Liver (tissue), 9 donors: ENCODE results near the gene TRABD. TPM values are rescaled to one million over a fixed set of nuclear protein-coding genes. Genes with fewer than 3 reads are reported as not detected.
"Not testable (repeated sequence)": the region's sequence is repeated elsewhere in the genome, so short reads cannot be mapped to it uniquely, and the experiment has no call there.

Experiments
- DNase-seq: peaks from one replicate; pipeline ENCODE4 v3.0.0-alpha.2; 2017; ENCODE audit warnings: low spot score
- H3K27ac ChIP-seq, 2 donors: one replicate each; pipeline ENCODE4 v1.7.0; 2013; ENCODE audit warnings: inconsistent platforms in 2 of 2, low read length in 2 of 2, control low read depth in 1 of 2, low read depth in 1 of 2, mild to moderate bottlenecking in 1 of 2
- H3K27me3 ChIP-seq, 4 donors: one replicate each; pipeline versions ENCODE4 v1.6.1 to v1.7.0; 2013; ENCODE audit warnings: low read length in 3 of 4, inconsistent platforms in 1 of 4, mild to moderate bottlenecking in 1 of 4, moderate library complexity in 1 of 4; ENCODE audit not compliant: control insufficient read depth in 4 of 4, insufficient read depth in 4 of 4
- H3K36me3 ChIP-seq, 4 donors: one replicate each; pipeline versions ENCODE4 v1.6.1 to v1.7.0; 2013; ENCODE audit warnings: low read length in 3 of 4, mild to moderate bottlenecking in 3 of 4, low read depth in 1 of 4, moderate library complexity in 1 of 4; ENCODE audit not compliant: control insufficient read depth in 4 of 4, insufficient read depth in 3 of 4
- H3K4me1 ChIP-seq, 4 donors: one replicate each; pipeline versions ENCODE4 v1.6.1 to v1.7.0; 2013; ENCODE audit warnings: low read length in 3 of 4, mild to moderate bottlenecking in 3 of 4, moderate library complexity in 1 of 4; ENCODE audit not compliant: control insufficient read depth in 4 of 4, insufficient read depth in 4 of 4
- H3K4me3 ChIP-seq, 3 donors: one replicate each; pipeline versions ENCODE4 v1.6.1 to v1.7.0; 2013; ENCODE audit warnings: low read length in 3 of 3, control low read depth in 1 of 3, low read depth in 1 of 3, mild to moderate bottlenecking in 1 of 3
- H3K9ac ChIP-seq, 2 donors: one replicate each; pipeline ENCODE4 v1.7.0; 2013; ENCODE audit warnings: low read length in 2 of 2, mild to moderate bottlenecking in 2 of 2, moderate library complexity in 2 of 2, control low read depth in 1 of 2, low read depth in 1 of 2
- H3K9me3 ChIP-seq, 4 donors: one replicate each; pipeline versions ENCODE4 v1.6.1 to v1.7.0; 2013; ENCODE audit warnings: low read length in 3 of 4; ENCODE audit not compliant: control insufficient read depth in 4 of 4
- EGR1 ChIP-seq, 2 donors: IDR thresholded peaks; 2 replicates each; pipeline ENCODE4 v1.6.1; 2016 to 2018; ENCODE audit warnings: antibody characterized with exemption in 2 of 2, low read depth in 2 of 2
- FOXA1 ChIP-seq: IDR thresholded peaks from 2 replicates; pipeline ENCODE4 v1.6.1; 2016; ENCODE audit warnings: antibody characterized with exemption
- FOXA2 ChIP-seq: IDR thresholded peaks from 2 replicates; pipeline ENCODE4 v1.6.1; 2016; ENCODE audit warnings: antibody characterized with exemption
- HNF4A ChIP-seq, 2 donors: conservative IDR thresholded peaks; 2 replicates each; pipeline ENCODE4 v1.6.1; 2016; ENCODE audit warnings: antibody characterized with exemption in 2 of 2, mild to moderate bottlenecking in 2 of 2
- HNF4G ChIP-seq: IDR thresholded peaks from 2 replicates; pipeline ENCODE4 v1.6.1; 2016; ENCODE audit warnings: antibody characterized with exemption
- JUND ChIP-seq, 2 donors: IDR thresholded peaks; 2 replicates each; pipeline ENCODE4 v1.6.1; 2016; ENCODE audit warnings: antibody characterized with exemption in 2 of 2
- RAD21 ChIP-seq, 2 donors: IDR thresholded peaks; 2 replicates each; pipeline ENCODE4 v1.6.1; 2016; ENCODE audit warnings: antibody characterized with exemption in 2 of 2, mild to moderate bottlenecking in 2 of 2
- RXRA ChIP-seq, 2 donors: IDR thresholded peaks; 2 replicates each; pipeline ENCODE4 v1.6.1; 2017 to 2018; ENCODE audit warnings: antibody characterized with exemption in 2 of 2, mild to moderate bottlenecking in 1 of 2
- SP1 ChIP-seq: IDR thresholded peaks from 2 replicates; pipeline ENCODE4 v1.6.1; 2018; ENCODE audit warnings: antibody characterized with exemption, mild to moderate bottlenecking
- TAF1 ChIP-seq: conservative IDR thresholded peaks from 2 replicates; pipeline ENCODE4 v1.6.1; 2016; ENCODE audit warnings: antibody characterized with exemption, mild to moderate bottlenecking
- YY1 ChIP-seq: IDR thresholded peaks from 2 replicates; pipeline ENCODE4 v1.6.1; 2016; ENCODE audit warnings: antibody characterized with exemption, mild to moderate bottlenecking
- WGBS: extraction: QIAGEN DNeasy Blood & Tissue Kit; methylation state at CpG from one replicate; pipeline ENCODE4 v1.1.7; 2013; 5-methylcytosine and 5-hydroxymethylcytosine counted together
- polyA plus RNA-seq, 2 donors: library from polyadenylated mRNA; stranded (reverse) in 1 of 2; unstranded in 1 of 2; fragments of 200-250 nt in 1 of 2; fragments of >200 nt in 1 of 2; fragmentation: Nextera tagmentation in 1 of 2; extraction: Ambion mirVana in 1 of 2; gene quantifications; one replicate each; pipeline versions ENCODE4 v1.2.1 to v1.2.3, GENCODE V29; 2013 to 2015
- total RNA-seq, 2 donors: library from RNA; depleted of rRNA; stranded (reverse); fragments of >200 nt; gene quantifications; one replicate each; pipeline ENCODE4 v1.2.3, GENCODE V29; 2014
- TF ChIP-seq, protein P1 (sequence below): IDR thresholded peaks from 2 replicates; pipeline ENCODE4 v1.6.1; 2016; ENCODE audit warnings: antibody characterized with exemption
- TF ChIP-seq, protein P2 (sequence below): IDR thresholded peaks from 2 replicates; pipeline ENCODE4 v1.6.1; 2016; ENCODE audit warnings: antibody characterized with exemption, mild to moderate bottlenecking
- TF ChIP-seq, protein P3 (sequence below): IDR thresholded peaks from 2 replicates; pipeline ENCODE4 v1.6.1; 2016; ENCODE audit warnings: antibody characterized with exemption
- TF ChIP-seq, protein P4 (sequence below): IDR thresholded peaks from 2 replicates; pipeline ENCODE4 v1.6.1; 2016; ENCODE audit warnings: antibody characterized with exemption
- donor health status: healthy.
- donor health status: healthy.
- donor health status: healthy.
- donor health status: healthy.
- donor health status: healthy.

The TRABD gene
- total and polyA plus RNA-seq, 4 donors = 10.5 to 29.7 (median 16.4) TPM

DNA sequence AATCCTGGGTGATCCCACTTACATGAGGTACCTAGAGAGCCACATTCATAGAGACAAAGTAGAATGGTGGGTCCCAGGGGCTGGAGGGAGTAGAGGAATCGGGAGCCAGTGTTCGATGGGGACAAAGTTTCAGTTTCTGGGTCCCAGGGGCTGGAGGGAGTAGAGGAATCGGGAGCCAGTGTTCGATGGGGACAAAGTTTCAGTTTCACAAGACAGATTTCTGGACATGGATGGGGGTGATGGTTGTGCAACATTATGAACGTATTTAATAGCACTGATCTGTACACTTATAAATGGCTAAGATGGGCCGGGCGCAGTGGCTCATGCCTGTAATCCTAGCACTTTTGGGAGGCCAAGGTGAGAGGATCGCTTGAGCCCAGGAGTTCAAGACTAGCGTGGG, 19.3 kb downstream of the TRABD start:
- 34% methylated on average over 9 of the region's 9 CpGs for WGBS
- H3K27me3 ChIP-seq, H3K9me3 ChIP-seq, DNase-seq: not testable (repeated sequence)
- Histone ChIP-seq H3K4me3 (peak overlapping the region; percentile 35 to 46 (median 39)), H3K36me3 (peaks cover 0 to 15% (median 8%) of the 10 kb centered on the region in 4 donors), H3K4me1 (peaks cover 8 to 78% (median 48%) of the 10 kb centered on the region in 4 donors), H3K27ac (peak overlapping the region; percentile 89 to 93), H3K9ac (peak overlapping the region in 1 of 2 donors; percentile 59)
- TF ChIP-seq, protein P1, sequence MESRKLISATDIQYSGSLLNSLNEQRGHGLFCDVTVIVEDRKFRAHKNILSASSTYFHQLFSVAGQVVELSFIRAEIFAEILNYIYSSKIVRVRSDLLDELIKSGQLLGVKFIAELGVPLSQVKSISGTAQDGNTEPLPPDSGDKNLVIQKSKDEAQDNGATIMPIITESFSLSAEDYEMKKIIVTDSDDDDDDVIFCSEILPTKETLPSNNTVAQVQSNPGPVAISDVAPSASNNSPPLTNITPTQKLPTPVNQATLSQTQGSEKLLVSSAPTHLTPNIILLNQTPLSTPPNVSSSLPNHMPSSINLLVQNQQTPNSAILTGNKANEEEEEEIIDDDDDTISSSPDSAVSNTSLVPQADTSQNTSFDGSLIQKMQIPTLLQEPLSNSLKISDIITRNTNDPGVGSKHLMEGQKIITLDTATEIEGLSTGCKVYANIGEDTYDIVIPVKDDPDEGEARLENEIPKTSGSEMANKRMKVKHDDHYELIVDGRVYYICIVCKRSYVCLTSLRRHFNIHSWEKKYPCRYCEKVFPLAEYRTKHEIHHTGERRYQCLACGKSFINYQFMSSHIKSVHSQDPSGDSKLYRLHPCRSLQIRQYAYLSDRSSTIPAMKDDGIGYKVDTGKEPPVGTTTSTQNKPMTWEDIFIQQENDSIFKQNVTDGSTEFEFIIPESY = peak; percentile 59
- TF ChIP-seq RXRA (IDR thresholded peaks at IDR 0.05) (peak; percentile 76 to 89), HNF4A (conservative IDR thresholded peaks at IDR 0.05) (peak; percentile 93 to 94), YY1 (peak; percentile 92), JUND (IDR thresholded peaks at IDR 0.05) (peak in 1 of 2 donors; percentile 34), TAF1 (peak; percentile 47), RAD21 (IDR thresholded peaks at IDR 0.05) (peak in 1 of 2 donors; percentile 34), SP1 (peak; percentile 88), HNF4G (peak; percentile 84), FOXA2 (peak; percentile 11)
- TF ChIP-seq, protein P2, sequence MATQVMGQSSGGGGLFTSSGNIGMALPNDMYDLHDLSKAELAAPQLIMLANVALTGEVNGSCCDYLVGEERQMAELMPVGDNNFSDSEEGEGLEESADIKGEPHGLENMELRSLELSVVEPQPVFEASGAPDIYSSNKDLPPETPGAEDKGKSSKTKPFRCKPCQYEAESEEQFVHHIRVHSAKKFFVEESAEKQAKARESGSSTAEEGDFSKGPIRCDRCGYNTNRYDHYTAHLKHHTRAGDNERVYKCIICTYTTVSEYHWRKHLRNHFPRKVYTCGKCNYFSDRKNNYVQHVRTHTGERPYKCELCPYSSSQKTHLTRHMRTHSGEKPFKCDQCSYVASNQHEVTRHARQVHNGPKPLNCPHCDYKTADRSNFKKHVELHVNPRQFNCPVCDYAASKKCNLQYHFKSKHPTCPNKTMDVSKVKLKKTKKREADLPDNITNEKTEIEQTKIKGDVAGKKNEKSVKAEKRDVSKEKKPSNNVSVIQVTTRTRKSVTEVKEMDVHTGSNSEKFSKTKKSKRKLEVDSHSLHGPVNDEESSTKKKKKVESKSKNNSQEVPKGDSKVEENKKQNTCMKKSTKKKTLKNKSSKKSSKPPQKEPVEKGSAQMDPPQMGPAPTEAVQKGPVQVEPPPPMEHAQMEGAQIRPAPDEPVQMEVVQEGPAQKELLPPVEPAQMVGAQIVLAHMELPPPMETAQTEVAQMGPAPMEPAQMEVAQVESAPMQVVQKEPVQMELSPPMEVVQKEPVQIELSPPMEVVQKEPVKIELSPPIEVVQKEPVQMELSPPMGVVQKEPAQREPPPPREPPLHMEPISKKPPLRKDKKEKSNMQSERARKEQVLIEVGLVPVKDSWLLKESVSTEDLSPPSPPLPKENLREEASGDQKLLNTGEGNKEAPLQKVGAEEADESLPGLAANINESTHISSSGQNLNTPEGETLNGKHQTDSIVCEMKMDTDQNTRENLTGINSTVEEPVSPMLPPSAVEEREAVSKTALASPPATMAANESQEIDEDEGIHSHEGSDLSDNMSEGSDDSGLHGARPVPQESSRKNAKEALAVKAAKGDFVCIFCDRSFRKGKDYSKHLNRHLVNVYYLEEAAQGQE = peak; percentile 84
- TF ChIP-seq, protein P3, sequence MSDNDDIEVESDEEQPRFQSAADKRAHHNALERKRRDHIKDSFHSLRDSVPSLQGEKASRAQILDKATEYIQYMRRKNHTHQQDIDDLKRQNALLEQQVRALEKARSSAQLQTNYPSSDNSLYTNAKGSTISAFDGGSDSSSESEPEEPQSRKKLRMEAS = peak; percentile 34

DNA sequence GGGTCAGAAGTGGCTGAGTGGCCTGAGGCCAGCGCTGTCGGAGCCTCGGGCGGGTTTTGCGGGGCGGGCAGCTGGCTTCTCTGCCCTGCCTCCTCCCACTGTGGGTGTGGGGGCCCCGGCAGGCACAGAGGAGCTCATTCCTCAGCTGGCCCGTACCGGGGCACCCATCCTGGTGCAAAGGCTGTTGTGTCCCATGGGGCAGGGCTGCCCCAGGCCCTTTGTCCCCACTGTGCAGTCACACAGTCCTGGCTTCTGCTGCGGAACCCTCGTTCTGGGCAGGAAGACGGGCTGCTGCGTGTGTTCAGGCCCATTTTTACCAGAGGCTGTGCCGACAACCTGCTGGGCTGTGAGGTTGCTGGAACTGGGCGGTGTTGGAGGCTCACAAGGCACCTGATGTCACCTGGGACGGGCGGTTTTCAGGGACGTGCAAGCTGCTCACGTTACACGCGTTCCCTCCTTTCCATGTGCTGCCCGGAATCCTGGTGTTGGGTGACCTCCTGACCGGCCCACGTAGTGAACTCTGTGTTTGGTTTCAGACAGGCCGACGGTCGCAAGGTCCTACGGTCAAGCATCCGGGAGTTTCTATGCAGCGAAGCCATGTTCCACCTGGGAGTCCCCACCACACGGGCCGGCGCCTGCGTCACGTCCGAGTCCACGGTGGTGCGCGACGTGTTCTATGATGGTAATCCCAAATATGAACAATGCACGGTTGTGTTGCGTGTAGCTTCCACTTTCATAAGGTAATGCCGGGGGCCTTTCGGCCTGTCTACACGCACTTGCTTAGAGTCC, 20.3 kb downstream of the TRABD start:
- H3K4me3 ChIP-seq = peak overlapping the region in 2 of 3 donors; percentile 30 to 35
- no peaks in the 10 kb centered on the region for H3K9me3 ChIP-seq
- WGBS = 41% methylated on average over 45 of the region's 45 CpGs
- peak overlapping the region; percentile 87 to 93 for H3K27ac ChIP-seq
- no peaks in the 10 kb centered on the region for H3K27me3 ChIP-seq
- H3K4me1 ChIP-seq = peaks cover 8 to 82% (median 51%) of the 10 kb centered on the region in 4 donors
- peaks cover 0 to 25% (median 13%) of the 10 kb centered on the region in 4 donors for H3K36me3 ChIP-seq
- peak overlapping the region in 1 of 2 donors; percentile 40 for H3K9ac ChIP-seq
- DNase-seq = peak; percentile 57
- TF ChIP-seq JUND (IDR thresholded peaks at IDR 0.05) = peak; percentile 32 to 47
- TF ChIP-seq FOXA1 = no peak
- TF ChIP-seq, protein P3 = peak; percentile 93
- TF ChIP-seq, protein P4, sequence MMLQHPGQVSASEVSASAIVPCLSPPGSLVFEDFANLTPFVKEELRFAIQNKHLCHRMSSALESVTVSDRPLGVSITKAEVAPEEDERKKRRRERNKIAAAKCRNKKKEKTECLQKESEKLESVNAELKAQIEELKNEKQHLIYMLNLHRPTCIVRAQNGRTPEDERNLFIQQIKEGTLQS = no peak
- peak; percentile 43 for TF ChIP-seq FOXA2
- no peak for TF ChIP-seq RAD21 (IDR thresholded peaks at IDR 0.05)
- peak; percentile 98 to 99 for TF ChIP-seq RXRA (IDR thresholded peaks at IDR 0.05)
- TF ChIP-seq YY1 = peak; percentile 85
- TF ChIP-seq SP1 = peak; percentile 92
- TF ChIP-seq HNF4G = peak; percentile 37
- peak; percentile 79 to 86 for TF ChIP-seq HNF4A (conservative IDR thresholded peaks at IDR 0.05)
- TF ChIP-seq EGR1 (IDR thresholded peaks at IDR 0.05; ENCODE audit: low read depth in 2 of 2) = peak in 1 of 2 donors; percentile 52
- TF ChIP-seq, protein P1 = no peak
- peak; percentile 97 for TF ChIP-seq TAF1
- TF ChIP-seq, protein P2 = peak; percentile 80
